Measurements from ENCODE around the gene LCE1A.

DNA sequence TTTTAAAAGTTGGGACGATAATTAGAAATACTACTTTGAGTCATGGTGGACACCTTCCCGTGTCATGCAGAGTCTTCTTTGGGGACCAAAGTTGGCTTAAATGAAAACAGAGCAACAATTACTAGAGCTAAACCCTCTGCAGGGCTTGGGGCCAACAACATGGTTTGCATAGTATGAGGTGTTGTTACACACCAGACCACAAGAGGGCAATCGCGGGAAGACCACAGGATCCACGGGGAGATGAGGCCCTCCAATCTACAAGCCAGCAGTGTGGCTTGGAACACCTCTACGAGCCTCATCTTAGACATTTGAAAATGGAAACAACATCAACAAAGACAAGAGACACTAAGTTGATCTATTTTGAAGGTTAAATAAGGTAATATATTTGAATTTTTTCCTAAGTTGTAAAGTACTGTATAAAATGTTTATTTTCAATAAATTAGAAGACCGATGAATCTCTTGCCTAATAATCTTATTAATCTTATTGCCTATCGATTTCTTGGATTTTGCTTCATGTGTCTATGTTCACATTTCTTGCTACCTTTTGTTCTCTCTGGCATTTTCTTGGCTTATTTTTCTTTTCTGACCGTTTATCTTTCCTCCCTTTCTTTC lies 42.6 kb downstream of the LCE1A start:
- TF ChIP-seq, protein P1, sequence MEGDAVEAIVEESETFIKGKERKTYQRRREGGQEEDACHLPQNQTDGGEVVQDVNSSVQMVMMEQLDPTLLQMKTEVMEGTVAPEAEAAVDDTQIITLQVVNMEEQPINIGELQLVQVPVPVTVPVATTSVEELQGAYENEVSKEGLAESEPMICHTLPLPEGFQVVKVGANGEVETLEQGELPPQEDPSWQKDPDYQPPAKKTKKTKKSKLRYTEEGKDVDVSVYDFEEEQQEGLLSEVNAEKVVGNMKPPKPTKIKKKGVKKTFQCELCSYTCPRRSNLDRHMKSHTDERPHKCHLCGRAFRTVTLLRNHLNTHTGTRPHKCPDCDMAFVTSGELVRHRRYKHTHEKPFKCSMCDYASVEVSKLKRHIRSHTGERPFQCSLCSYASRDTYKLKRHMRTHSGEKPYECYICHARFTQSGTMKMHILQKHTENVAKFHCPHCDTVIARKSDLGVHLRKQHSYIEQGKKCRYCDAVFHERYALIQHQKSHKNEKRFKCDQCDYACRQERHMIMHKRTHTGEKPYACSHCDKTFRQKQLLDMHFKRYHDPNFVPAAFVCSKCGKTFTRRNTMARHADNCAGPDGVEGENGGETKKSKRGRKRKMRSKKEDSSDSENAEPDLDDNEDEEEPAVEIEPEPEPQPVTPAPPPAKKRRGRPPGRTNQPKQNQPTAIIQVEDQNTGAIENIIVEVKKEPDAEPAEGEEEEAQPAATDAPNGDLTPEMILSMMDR (conservative IDR thresholded peaks at IDR 0.05; ENCODE audit: low read length), result peak; percentile 88
- TF ChIP-seq EZH2phosphoT487 (IDR thresholded peaks at IDR 0.05; ENCODE audit: borderline replicate concordance, low read depth, low read length), result no peak

Measured in OCI-LY7 (cell line).